Upper lobe of right lung (tissue), 1 donor: Measurements from ENCODE around the gene CNIH1. TPM values are rescaled to one million over a fixed set of nuclear protein-coding genes. Genes with fewer than 3 reads are reported as not detected.
A peak's percentile ranks its signal among the peaks of the same experiment; 100 is the strongest.
"Not testable (repeated sequence)": the region's sequence is repeated elsewhere in the genome, so short reads cannot be mapped to it uniquely, and the experiment has no call there.

Experiments used
- ATAC-seq: fragments of 200-7000 bp; cut with Tn5 transposase; one replicate; pipeline ENCODE4 v1.9.1; 2020; ENCODE audit warnings: mild to moderate bottlenecking, moderate library complexity
- DNase-seq: peaks from one replicate; pipeline ENCODE4 v3.0.0-alpha.2; 2020
- H3K27ac ChIP-seq: fragments of 200-600 bp; one replicate; pipeline ENCODE4 v1.8.0; 2022
- H3K27me3 ChIP-seq: fragments of 200-600 bp; one replicate; pipeline ENCODE4 v1.8.0; 2022; ENCODE audit warnings: mild to moderate bottlenecking
- H3K36me3 ChIP-seq: fragments of 200-600 bp; one replicate; pipeline ENCODE4 v1.8.0; 2022
- H3K4me1 ChIP-seq: fragments of 200-600 bp; one replicate; pipeline ENCODE4 v1.8.0; 2022
- H3K4me3 ChIP-seq: fragments of 200-600 bp; one replicate; pipeline ENCODE4 v1.8.0; 2022; ENCODE audit warnings: mild to moderate bottlenecking
- H3K9me3 ChIP-seq: fragments of 200-600 bp; one replicate; pipeline ENCODE4 v1.8.0; 2022
- CTCF ChIP-seq: fragments of 200-600 bp; IDR thresholded peaks from one replicate; pipeline ENCODE4 v1.8.0; 2022; ENCODE audit warnings: antibody characterized with exemption
- intact Hi-C: fragments of 100-400 bp; cut with DNase I; formaldehyde crosslinking; loops from one replicate; pipeline ENCODE4 v1.11.0; 2022
- total RNA-seq: library from RNA; stranded (reverse); fragmentation: NEBNext Ultra II Directional; extraction: Animal tissue kit (Norgen Biotek cat#: 25700); gene quantifications from one replicate; pipeline ENCODE4 v1.2.1, GENCODE V29; 2021
- donor health status: DM: no; HTN: yes; CAD: no; lungs with severe emphysema.

The CNIH1 gene
- total RNA-seq, 1 donor from 2014 or later = 94.0 TPM

- Histone ChIP-seq H3K9me3 (no peaks in the 10 kb centered on the region), H3K27ac (peak overlapping the region; percentile 34), H3K27me3 (no peaks in the 10 kb centered on the region), H3K4me3 (no peak overlapping the region), H3K36me3 (no peaks in the 10 kb centered on the region), H3K4me1 (peaks cover 8% of the 10 kb centered on the region)
- no peak for TF ChIP-seq CTCF
- ATAC-seq = peak; percentile 74
- no peak for DNase-seq
- intact Hi-C loops = no loop called here
Measured at GRCh38 chr14:54447231-54447692, 6.1 kb upstream of the CNIH1 start.

GRCh38 chr14:54446161-54446693, 5.1 kb upstream of the CNIH1 start:
- H3K4me1 ChIP-seq = peaks cover 8% of the 10 kb centered on the region
- H3K4me3 ChIP-seq = no peak overlapping the region
- H3K27ac ChIP-seq = no peak overlapping the region
- H3K36me3 ChIP-seq = no peaks in the 10 kb centered on the region
- H3K27me3 ChIP-seq = no peaks in the 10 kb centered on the region
- TF ChIP-seq CTCF = no peak
- intact Hi-C loops = no loop called here
- ATAC-seq (no peak), DNase-seq (no peak)
- no peaks in the 10 kb centered on the region for H3K9me3 ChIP-seq

GRCh38 chr14:54444681-54445080, 3.5 kb upstream of the CNIH1 start:
- H3K27ac ChIP-seq = no peak overlapping the region

GRCh38 chr14:54443981-54444380, 2.8 kb upstream of the CNIH1 start:
- DNase-seq (no peak), ATAC-seq (no peak)
- no peak overlapping the region for H3K27ac ChIP-seq
- no peak for TF ChIP-seq CTCF
- no peak overlapping the region for H3K4me3 ChIP-seq
- intact Hi-C loops = no loop called here
- H3K4me1 ChIP-seq = peaks cover 16% of the 10 kb centered on the region
- H3K36me3 ChIP-seq = no peaks in the 10 kb centered on the region
- H3K27me3 ChIP-seq = no peaks in the 10 kb centered on the region
- no peaks in the 10 kb centered on the region for H3K9me3 ChIP-seq

More at GRCh38 chr14:54444681-54445080, 3.5 kb upstream of the CNIH1 start:
- intact Hi-C loops = no loop called here
- Histone ChIP-seq H3K9me3 (no peaks in the 10 kb centered on the region), H3K36me3 (no peaks in the 10 kb centered on the region), H3K27me3 (no peaks in the 10 kb centered on the region), H3K4me3 (no peak overlapping the region), H3K4me1 (peaks cover 16% of the 10 kb centered on the region)
- no peak for TF ChIP-seq CTCF
- no peak for DNase-seq
- ATAC-seq = no peak

- H3K4me3 ChIP-seq, intact Hi-C loops, DNase-seq, ATAC-seq, H3K27ac ChIP-seq, H3K36me3 ChIP-seq, H3K27me3 ChIP-seq, H3K9me3 ChIP-seq: not testable (repeated sequence)
- H3K4me1 ChIP-seq = peaks cover 16% of the 10 kb centered on the region
Measured at GRCh38 chr14:54442961-54443360, 1.8 kb upstream of the CNIH1 start.

- DNase-seq (no peak), ATAC-seq (no peak)
- Histone ChIP-seq H3K27me3 (no peaks in the 10 kb centered on the region), H3K4me3 (peak overlapping the region; percentile 62), H3K4me1 (peaks cover 9% of the 10 kb centered on the region), H3K9me3 (no peaks in the 10 kb centered on the region), H3K27ac (peak overlapping the region; percentile 81), H3K36me3 (peaks cover 5% of the 10 kb centered on the region)
- TF ChIP-seq CTCF = no peak
- intact Hi-C loops = no loop called here
Measured at GRCh38 chr14:54440476-54440872, 700 bp downstream of the CNIH1 start.
